Activated naive CD8-positive, alpha-beta T cell treated with anti-CD3 and anti-CD28 coated beads, Interleukin-2, amount 10 ng/mL, durations not matched to agents 7 days and 5 days (primary cell): ENCODE results near the gene GPC6. TPM values are rescaled to one million over a fixed set of nuclear protein-coding genes. Genes with fewer than 3 reads are reported as not detected.
"Not testable (repeated sequence)": the region's sequence is repeated elsewhere in the genome, so short reads cannot be mapped to it uniquely, and the experiment has no call there.

Experiments used
- ATAC-seq: fragments of 150-1000 bp; cut with Tn5 transposase; one replicate; pipeline ENCODE4 v1.10.0; 2021; ENCODE audit warnings: low read depth, moderate library complexity
- POLR2A ChIA-PET: fragments of 350-600 bp; sonication (Branson Sonifier 250); formaldehyde crosslinking; loops from one replicate; lab custom pipeline; 2021; ENCODE audit warnings: antibody characterized with exemption; lab: Charles Lee
- DNase-seq: peaks from one replicate; pipeline ENCODE4 v3.0.0; 2021
- H3K27ac Mint-ChIP-seq: one replicate; pipeline ENCODE4 v1.8.0; 2022; ENCODE audit warnings: mild to moderate bottlenecking, mixed read lengths
- H3K27me3 Mint-ChIP-seq: one replicate; pipeline ENCODE4 v1.8.0; 2022; ENCODE audit warnings: mild to moderate bottlenecking, moderate library complexity, mixed read lengths
- H3K36me3 Mint-ChIP-seq: one replicate; pipeline ENCODE4 v1.8.0; 2021; ENCODE audit warnings: mild to moderate bottlenecking, mixed read lengths
- H3K4me1 Mint-ChIP-seq: one replicate; pipeline ENCODE4 v1.8.0; 2021; ENCODE audit warnings: mixed read lengths
- H3K4me3 Mint-ChIP-seq: one replicate; pipeline ENCODE4 v1.8.0; 2022; ENCODE audit warnings: mild to moderate bottlenecking, moderate library complexity, mixed read lengths
- H3K9me3 Mint-ChIP-seq: one replicate; pipeline ENCODE4 v1.8.0; 2021; ENCODE audit warnings: mixed read lengths
- total RNA-seq, 2 experiments: library from RNA; stranded (reverse); gene quantifications; one replicate each; pipeline ENCODE4 v1.2.3, GENCODE V29; 2021

The GPC6 gene
- total RNA-seq, 2 experiments from 2014 or later = not detected

- no peaks in the 10 kb centered on the region for H3K36me3 Mint-ChIP-seq
- H3K9me3 Mint-ChIP-seq = peaks cover 5% of the 10 kb centered on the region
- no peaks in the 10 kb centered on the region for H3K4me1 Mint-ChIP-seq
- no peak overlapping the region for H3K27ac Mint-ChIP-seq
- POLR2A ChIA-PET = no interaction called here
- no peak overlapping the region for H3K4me3 Mint-ChIP-seq
- ATAC-seq (no peak), DNase-seq (no peak)
- H3K27me3 Mint-ChIP-seq = no peaks in the 10 kb centered on the region
These were observed 250.6 kb downstream of the GPC6 start for GRCh38 chr13:93477238-93477637.

- ATAC-seq (no peak), DNase-seq (no peak)
- Mint-ChIP-seq H3K4me1 (no peaks in the 10 kb centered on the region), H3K4me3 (no peak overlapping the region), H3K36me3 (no peaks in the 10 kb centered on the region), H3K9me3 (no peaks in the 10 kb centered on the region), H3K27me3 (no peaks in the 10 kb centered on the region), H3K27ac (no peak overlapping the region)
- POLR2A ChIA-PET = no interaction called here
These were observed 254.0 kb downstream of the GPC6 start for GRCh38 chr13:93480553-93481106.

- H3K27ac Mint-ChIP-seq, H3K27me3 Mint-ChIP-seq, POLR2A ChIA-PET, H3K4me3 Mint-ChIP-seq, H3K4me1 Mint-ChIP-seq, ATAC-seq, H3K9me3 Mint-ChIP-seq, H3K36me3 Mint-ChIP-seq, DNase-seq: not testable (repeated sequence)
These were observed 269.5 kb downstream of the GPC6 start for GRCh38 chr13:93496117-93496516.

- ATAC-seq (no peak), DNase-seq (no peak)
- Mint-ChIP-seq H3K9me3 (no peaks in the 10 kb centered on the region), H3K27me3 (no peaks in the 10 kb centered on the region), H3K27ac (no peak overlapping the region), H3K4me3 (no peak overlapping the region), H3K4me1 (no peaks in the 10 kb centered on the region), H3K36me3 (no peaks in the 10 kb centered on the region)
- POLR2A ChIA-PET = no interaction called here
These were observed 270.5 kb downstream of the GPC6 start for GRCh38 chr13:93496985-93497673.

- Mint-ChIP-seq H3K27ac (no peak overlapping the region), H3K36me3 (no peaks in the 10 kb centered on the region), H3K9me3 (no peaks in the 10 kb centered on the region), H3K4me3 (no peak overlapping the region), H3K4me1 (no peaks in the 10 kb centered on the region), H3K27me3 (no peaks in the 10 kb centered on the region)
- DNase-seq = no peak
- POLR2A ChIA-PET = no interaction called here
- ATAC-seq = no peak
These were observed 273.4 kb downstream of the GPC6 start for GRCh38 chr13:93499991-93500390.

- no peak overlapping the region for H3K27ac Mint-ChIP-seq
- H3K36me3 Mint-ChIP-seq = no peaks in the 10 kb centered on the region
- ATAC-seq (no peak), DNase-seq (no peak)
- H3K4me3 Mint-ChIP-seq = no peak overlapping the region
- H3K9me3 Mint-ChIP-seq = no peaks in the 10 kb centered on the region
- no peaks in the 10 kb centered on the region for H3K4me1 Mint-ChIP-seq
- POLR2A ChIA-PET = no interaction called here
- H3K27me3 Mint-ChIP-seq = no peaks in the 10 kb centered on the region
These were observed 275.5 kb downstream of the GPC6 start for GRCh38 chr13:93502071-93502470.

- Mint-ChIP-seq H3K4me1 (no peaks in the 10 kb centered on the region), H3K36me3 (no peaks in the 10 kb centered on the region), H3K27ac (no peak overlapping the region), H3K9me3 (no peaks in the 10 kb centered on the region), H3K27me3 (no peaks in the 10 kb centered on the region), H3K4me3 (no peak overlapping the region)
- DNase-seq = no peak
- POLR2A ChIA-PET = no interaction called here
- ATAC-seq = no peak
These were observed 276.5 kb downstream of the GPC6 start for GRCh38 chr13:93502987-93503615.

GRCh38 chr13:93505104-93505952 is 278.7 kb downstream of the GPC6 start:
- no peaks in the 10 kb centered on the region for H3K27me3 Mint-ChIP-seq
- POLR2A ChIA-PET = no interaction called here

GRCh38 chr13:93511011-93511410 is 284.4 kb downstream of the GPC6 start:
- Mint-ChIP-seq H3K27ac (no peak overlapping the region), H3K4me1 (no peaks in the 10 kb centered on the region), H3K36me3 (no peaks in the 10 kb centered on the region), H3K9me3 (no peaks in the 10 kb centered on the region), H3K27me3 (no peaks in the 10 kb centered on the region), H3K4me3 (no peak overlapping the region)
- POLR2A ChIA-PET = no interaction called here
- DNase-seq = no peak
- no peak for ATAC-seq

More at GRCh38 chr13:93505104-93505952, 278.7 kb downstream of the GPC6 start:
- DNase-seq (no peak), ATAC-seq (no peak)
- no peaks in the 10 kb centered on the region for H3K4me1 Mint-ChIP-seq
- no peak overlapping the region for H3K27ac Mint-ChIP-seq
- no peaks in the 10 kb centered on the region for H3K9me3 Mint-ChIP-seq
- no peak overlapping the region for H3K4me3 Mint-ChIP-seq
- no peaks in the 10 kb centered on the region for H3K36me3 Mint-ChIP-seq

- no peak for DNase-seq
- H3K4me3 Mint-ChIP-seq = no peak overlapping the region
- ATAC-seq = no peak
- no peaks in the 10 kb centered on the region for H3K4me1 Mint-ChIP-seq
- H3K36me3 Mint-ChIP-seq = no peaks in the 10 kb centered on the region
- no peaks in the 10 kb centered on the region for H3K27me3 Mint-ChIP-seq
- H3K27ac Mint-ChIP-seq = no peak overlapping the region
- POLR2A ChIA-PET = no interaction called here
- H3K9me3 Mint-ChIP-seq = no peaks in the 10 kb centered on the region
These were observed 288.7 kb downstream of the GPC6 start for GRCh38 chr13:93515267-93515666.

- Mint-ChIP-seq H3K27ac (no peak overlapping the region), H3K9me3 (no peaks in the 10 kb centered on the region), H3K27me3 (no peaks in the 10 kb centered on the region), H3K4me1 (no peaks in the 10 kb centered on the region), H3K4me3 (no peak overlapping the region), H3K36me3 (no peaks in the 10 kb centered on the region)
- DNase-seq (no peak), ATAC-seq (no peak)
- POLR2A ChIA-PET = no interaction called here
These were observed 291.1 kb downstream of the GPC6 start for GRCh38 chr13:93517658-93518057.

- POLR2A ChIA-PET = no interaction called here
- Mint-ChIP-seq H3K4me3 (no peak overlapping the region), H3K27ac (no peak overlapping the region), H3K36me3 (no peaks in the 10 kb centered on the region), H3K4me1 (no peaks in the 10 kb centered on the region), H3K9me3 (no peaks in the 10 kb centered on the region), H3K27me3 (no peaks in the 10 kb centered on the region)
- DNase-seq (no peak), ATAC-seq (no peak)
These were observed 294.7 kb downstream of the GPC6 start for GRCh38 chr13:93521307-93521706.

GRCh38 chr13:93522501-93522900 is 295.9 kb downstream of the GPC6 start:
- Mint-ChIP-seq H3K9me3 (no peaks in the 10 kb centered on the region), H3K27me3 (no peaks in the 10 kb centered on the region), H3K36me3 (no peaks in the 10 kb centered on the region), H3K4me3 (no peak overlapping the region), H3K4me1 (no peaks in the 10 kb centered on the region), H3K27ac (no peak overlapping the region)
- POLR2A ChIA-PET = no interaction called here
- ATAC-seq = no peak
- DNase-seq = no peak
